Heart left ventricle (tissue), 13 donors: ENCODE results near the gene ZC3H12C.

ENCODE experiments used
- POLR2A ChIP-seq, 2 donors: fragments of 450-650 bp; IDR thresholded peaks; one replicate each; pipeline ENCODE4 v1.6.1; 2017; ENCODE audit warnings: antibody characterized with exemption in 2 of 2, mild to moderate bottlenecking in 2 of 2, moderate library complexity in 2 of 2
- TF ChIP-seq, protein P1 (sequence below), 12 donors: fragments of 200-600 bp; sonication (generic) in 4 of 12; IDR thresholded peaks; one replicate each; pipeline versions ENCODE4 v1.5.0 to v1.8.0; 2018 to 2022; ENCODE audit warnings: antibody characterized with exemption in 12 of 12, mild to moderate bottlenecking in 5 of 12
- donor health status: ischemic (EF 13 %, LVEDD 7.1; RV severe dilation, severe dysfunction).
- donor health status: DM: no; HTN: yes; CAD: no.
- donor health status: DM: no; HTN: no; CAD: no.
- donor health status: ischemic (EF 25% LVEDD 6.9; RV normal size, moderate dysfunction).
- donor health status: ischemic (EF 25% LVEDD 5.7; RV mildly dilated, moderate dysfunction).
- donor health status: ischemic (EF 35%, LVEDD 5.7; RV mildly dilated, moderate dysfunction).
- donor health status: nonischemic (EF 11% LVEDD 7.7; RV severe dilation, severe dysfunction).
- donor health status: DM: yes; HTN: yes; CAD: no.
- donor health status: PGD.
- donor health status: ischemic (EF 29% LVEDD 5.4; RV normal size, mild dysfunction).
- donor health status: nonischemic (EF 23%, LVEDD 6.1; RV moderate dilation, normal function).

DNA sequence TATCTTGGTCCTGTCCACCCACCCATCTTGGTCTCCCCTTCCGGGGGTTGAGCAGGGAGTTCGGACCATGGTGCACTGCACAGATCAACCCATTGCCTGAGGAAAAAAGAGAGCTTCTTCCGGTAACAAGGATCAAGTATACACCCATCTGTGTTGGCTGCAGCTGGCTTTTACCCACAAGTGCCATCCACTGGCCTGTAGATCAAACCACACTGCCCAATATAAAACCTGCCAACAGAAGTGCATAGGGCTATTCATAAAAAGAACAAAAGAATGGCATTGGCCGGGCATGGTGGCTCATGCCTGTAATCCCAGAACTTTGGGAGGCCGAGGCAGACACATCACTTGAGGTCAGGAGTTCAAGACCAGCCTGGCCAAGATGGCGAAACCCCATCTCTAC lies 94.5 kb downstream of the ZC3H12C start:
- TF ChIP-seq, protein P1, sequence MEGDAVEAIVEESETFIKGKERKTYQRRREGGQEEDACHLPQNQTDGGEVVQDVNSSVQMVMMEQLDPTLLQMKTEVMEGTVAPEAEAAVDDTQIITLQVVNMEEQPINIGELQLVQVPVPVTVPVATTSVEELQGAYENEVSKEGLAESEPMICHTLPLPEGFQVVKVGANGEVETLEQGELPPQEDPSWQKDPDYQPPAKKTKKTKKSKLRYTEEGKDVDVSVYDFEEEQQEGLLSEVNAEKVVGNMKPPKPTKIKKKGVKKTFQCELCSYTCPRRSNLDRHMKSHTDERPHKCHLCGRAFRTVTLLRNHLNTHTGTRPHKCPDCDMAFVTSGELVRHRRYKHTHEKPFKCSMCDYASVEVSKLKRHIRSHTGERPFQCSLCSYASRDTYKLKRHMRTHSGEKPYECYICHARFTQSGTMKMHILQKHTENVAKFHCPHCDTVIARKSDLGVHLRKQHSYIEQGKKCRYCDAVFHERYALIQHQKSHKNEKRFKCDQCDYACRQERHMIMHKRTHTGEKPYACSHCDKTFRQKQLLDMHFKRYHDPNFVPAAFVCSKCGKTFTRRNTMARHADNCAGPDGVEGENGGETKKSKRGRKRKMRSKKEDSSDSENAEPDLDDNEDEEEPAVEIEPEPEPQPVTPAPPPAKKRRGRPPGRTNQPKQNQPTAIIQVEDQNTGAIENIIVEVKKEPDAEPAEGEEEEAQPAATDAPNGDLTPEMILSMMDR (IDR thresholded peaks at IDR 0.05) = no peak
- no peak for TF ChIP-seq POLR2A (IDR thresholded peaks at IDR 0.05)
